DND-41 (cell line): ENCODE data around the gene ZNF536.

Experiments
- EZH2 ChIP-seq: IDR thresholded peaks from 3 replicates; pipeline ENCODE4 v1.6.1; 2012; ENCODE audit warnings: borderline replicate concordance, low read depth, mild to moderate bottlenecking, moderate library complexity, low read length, inconsistent platforms; ENCODE audit not compliant: severe bottlenecking
- TF ChIP-seq, protein P1 (sequence below): IDR thresholded peaks from 2 replicates; pipeline ENCODE4 v1.5.1; 2012; ENCODE audit warnings: borderline replicate concordance, low read length, moderate library complexity, mild to moderate bottlenecking; ENCODE audit not compliant: poor library complexity, severe bottlenecking; ENCODE audit errors: extremely low read depth

- TF ChIP-seq, protein P1, sequence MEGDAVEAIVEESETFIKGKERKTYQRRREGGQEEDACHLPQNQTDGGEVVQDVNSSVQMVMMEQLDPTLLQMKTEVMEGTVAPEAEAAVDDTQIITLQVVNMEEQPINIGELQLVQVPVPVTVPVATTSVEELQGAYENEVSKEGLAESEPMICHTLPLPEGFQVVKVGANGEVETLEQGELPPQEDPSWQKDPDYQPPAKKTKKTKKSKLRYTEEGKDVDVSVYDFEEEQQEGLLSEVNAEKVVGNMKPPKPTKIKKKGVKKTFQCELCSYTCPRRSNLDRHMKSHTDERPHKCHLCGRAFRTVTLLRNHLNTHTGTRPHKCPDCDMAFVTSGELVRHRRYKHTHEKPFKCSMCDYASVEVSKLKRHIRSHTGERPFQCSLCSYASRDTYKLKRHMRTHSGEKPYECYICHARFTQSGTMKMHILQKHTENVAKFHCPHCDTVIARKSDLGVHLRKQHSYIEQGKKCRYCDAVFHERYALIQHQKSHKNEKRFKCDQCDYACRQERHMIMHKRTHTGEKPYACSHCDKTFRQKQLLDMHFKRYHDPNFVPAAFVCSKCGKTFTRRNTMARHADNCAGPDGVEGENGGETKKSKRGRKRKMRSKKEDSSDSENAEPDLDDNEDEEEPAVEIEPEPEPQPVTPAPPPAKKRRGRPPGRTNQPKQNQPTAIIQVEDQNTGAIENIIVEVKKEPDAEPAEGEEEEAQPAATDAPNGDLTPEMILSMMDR, result no peak
- no peak for TF ChIP-seq EZH2
These were observed 232.5 kb downstream of the ZNF536 start for GRCh38 chr19:30604657-30605056.
